Progenitor cell of endocrine pancreas (in vitro differentiated cells): ENCODE results near the gene XKRX. TPM values are rescaled to one million over a fixed set of nuclear protein-coding genes. Genes with fewer than 3 reads are reported as not detected.

Experiments used
- DNase-seq: peaks from one replicate; pipeline ENCODE4 v3.0.0; 2021; ENCODE audit warnings: low spot score; ENCODE audit not compliant: unreplicated experiment
- H3K27ac Mint-ChIP-seq: 2 replicates; pipeline ENCODE4 v1.8.0; 2021; ENCODE audit warnings: mild to moderate bottlenecking, moderate library complexity, mixed read lengths
- H3K27me3 Mint-ChIP-seq: 2 replicates; pipeline ENCODE4 v1.8.0; 2021; ENCODE audit warnings: mixed read lengths
- H3K36me3 Mint-ChIP-seq: 2 replicates; pipeline ENCODE4 v1.8.0; 2022; ENCODE audit warnings: mixed read lengths; ENCODE audit not compliant: insufficient read depth
- H3K4me1 Mint-ChIP-seq: 2 replicates; pipeline ENCODE4 v1.8.0; 2021; ENCODE audit warnings: low read depth, mixed read lengths
- H3K4me3 Mint-ChIP-seq: 2 replicates; pipeline ENCODE4 v1.8.0; 2021; ENCODE audit warnings: low read depth, mild to moderate bottlenecking, moderate library complexity, mixed read lengths
- H3K9me3 Mint-ChIP-seq: 2 replicates; pipeline ENCODE4 v1.8.0; 2021; ENCODE audit warnings: low read depth, mixed read lengths
- CTCF ChIP-seq: fragments of 200-600 bp; sonication (generic); IDR thresholded peaks from one replicate; pipeline ENCODE4 v1.5.0; 2021; ENCODE audit warnings: antibody characterized with exemption, mild to moderate bottlenecking; ENCODE audit not compliant: unreplicated experiment
- total RNA-seq: library from RNA; stranded (reverse); gene quantifications from 2 replicates; pipeline ENCODE4 v1.2.1, GENCODE V29; 2021

XKRX gene
- total RNA-seq, 1 donor from 2014 or later = 0.86 TPM

GRCh38 chrX:100944601-100945000, 15.9 kb upstream of the XKRX start:
- no peaks in the 10 kb centered on the region for H3K36me3 Mint-ChIP-seq
- no peak overlapping the region for H3K4me3 Mint-ChIP-seq
- H3K27me3 Mint-ChIP-seq = no peaks in the 10 kb centered on the region
- no peak for DNase-seq
- H3K27ac Mint-ChIP-seq = no peak overlapping the region
- no peaks in the 10 kb centered on the region for H3K4me1 Mint-ChIP-seq
- no peak for TF ChIP-seq CTCF
- peaks cover 19% of the 10 kb centered on the region for H3K9me3 Mint-ChIP-seq

- Mint-ChIP-seq H3K4me3 (no peak overlapping the region), H3K4me1 (no peaks in the 10 kb centered on the region), H3K36me3 (no peaks in the 10 kb centered on the region), H3K27me3 (no peaks in the 10 kb centered on the region), H3K27ac (no peak overlapping the region), H3K9me3 (peaks cover 13% of the 10 kb centered on the region)
- DNase-seq = no peak
- TF ChIP-seq CTCF = no peak
These were observed 10.6 kb upstream of the XKRX start for GRCh38 chrX:100939333-100939732.

GRCh38 chrX:100935767-100936166, 7.0 kb upstream of the XKRX start:
- H3K27me3 Mint-ChIP-seq = no peaks in the 10 kb centered on the region
- H3K4me1 Mint-ChIP-seq = no peaks in the 10 kb centered on the region
- H3K27ac Mint-ChIP-seq = no peak overlapping the region
- no peak for TF ChIP-seq CTCF
- no peak for DNase-seq
- peaks cover 22% of the 10 kb centered on the region for H3K9me3 Mint-ChIP-seq
- H3K4me3 Mint-ChIP-seq = no peak overlapping the region
- H3K36me3 Mint-ChIP-seq = peaks cover 1% of the 10 kb centered on the region

GRCh38 chrX:100931925-100932285, 3.2 kb upstream of the XKRX start:
- H3K36me3 Mint-ChIP-seq = peaks cover 1% of the 10 kb centered on the region
- H3K4me1 Mint-ChIP-seq = no peaks in the 10 kb centered on the region
- H3K27ac Mint-ChIP-seq = no peak overlapping the region
- peaks cover 21% of the 10 kb centered on the region for H3K9me3 Mint-ChIP-seq
- no peak overlapping the region for H3K4me3 Mint-ChIP-seq
- peaks cover 10% of the 10 kb centered on the region for H3K27me3 Mint-ChIP-seq
- no peak for DNase-seq
- no peak for TF ChIP-seq CTCF

GRCh38 chrX:100931218-100931924, 2.7 kb upstream of the XKRX start:
- no peak for TF ChIP-seq CTCF
- Mint-ChIP-seq H3K4me1 (no peaks in the 10 kb centered on the region), H3K4me3 (no peak overlapping the region), H3K27me3 (peaks cover 15% of the 10 kb centered on the region), H3K36me3 (peaks cover 1% of the 10 kb centered on the region), H3K9me3 (peaks cover 21% of the 10 kb centered on the region), H3K27ac (no peak overlapping the region)
- DNase-seq = no peak
